GM06990 (cell line): ENCODE data around the gene DYRK3.

Experiments used
- DNase-seq: peaks from one replicate; pipeline ENCODE4 v3.0.0-alpha.2; 2011; ENCODE audit not compliant: insufficient read length; ENCODE audit errors: extremely low read depth
- H3K27me3 ChIP-seq: replicated peaks from 2 replicates; pipeline ENCODE4 v1.6.0; 2011; ENCODE audit warnings: low read length; ENCODE audit not compliant: control insufficient read depth, insufficient read depth
- H3K36me3 ChIP-seq: 2 replicates; pipeline ENCODE4 v1.5.1; 2011; ENCODE audit warnings: low read length; ENCODE audit not compliant: control insufficient read depth, insufficient read depth
- H3K4me3 ChIP-seq: replicated peaks from 2 replicates; pipeline ENCODE4 v1.5.1; 2011; ENCODE audit warnings: low read depth, mild to moderate bottlenecking, control low read depth, low read length
- CTCF ChIP-seq: IDR thresholded peaks from 2 replicates; pipeline ENCODE4 v1.5.1; 2011; ENCODE audit warnings: low read length, control low read depth, mild to moderate bottlenecking, inconsistent platforms; ENCODE audit not compliant: insufficient read depth, poor library complexity, severe bottlenecking

Gene DYRK3

GRCh38 chr1:206653715-206654459 is 18.6 kb downstream of the DYRK3 start:
- TF ChIP-seq CTCF: no peak
- no peak for DNase-seq
- Histone ChIP-seq H3K36me3 (peaks cover 2% of the 10 kb centered on the region), H3K27me3 (no peaks in the 10 kb centered on the region), H3K4me3 (no peak overlapping the region)

GRCh38 chr1:206654828-206655227 is 19.5 kb downstream of the DYRK3 start:
- H3K36me3 ChIP-seq: no peaks in the 10 kb centered on the region; the same call in 1 of the 2 replicates
- H3K4me3 ChIP-seq: no peak overlapping the region
- no peaks in the 10 kb centered on the region for H3K27me3 ChIP-seq
- TF ChIP-seq CTCF: no peak
- no peak for DNase-seq

GRCh38 chr1:206655471-206655882 is 20.1 kb downstream of the DYRK3 start:
- TF ChIP-seq CTCF: no peak
- Histone ChIP-seq H3K27me3 (no peaks in the 10 kb centered on the region), H3K4me3 (no peak overlapping the region), H3K36me3 (no peaks in the 10 kb centered on the region)
- DNase-seq: no peak

- TF ChIP-seq CTCF: no peak
- Histone ChIP-seq H3K27me3 (no peaks in the 10 kb centered on the region), H3K4me3 (no peak overlapping the region), H3K36me3 (no peaks in the 10 kb centered on the region)
- no peak for DNase-seq
Observed at GRCh38 chr1:206656936-206657335, 21.6 kb downstream of the DYRK3 start.

- no peaks in the 10 kb centered on the region for H3K36me3 ChIP-seq
- H3K27me3 ChIP-seq: no peaks in the 10 kb centered on the region
- DNase-seq: no peak
- H3K4me3 ChIP-seq: no peak overlapping the region
- TF ChIP-seq CTCF: no peak
Observed at GRCh38 chr1:206657751-206658150, 22.4 kb downstream of the DYRK3 start.
